ENCODE results near the gene POU3F1. TPM values are rescaled to one million over a fixed set of nuclear protein-coding genes. Genes with fewer than 3 reads are reported as not detected.

Gene POU3F1
- total and polyA plus RNA-seq, 10 of the 15 experiments (the other 5 are each of a cell fraction or from before 2014, with no cell fraction given) = 0.04 to 0.53 (median 0.10) TPM; not detected in 3

GRCh38 chr1:38046884-38047602 is 450 bp upstream of the POU3F1 start (continued):
- TF ChIP-seq ZBTB4 (CRISPR knock-in tag; IDR thresholded peaks at IDR 0.05) (no peak), GATAD2B (conservative IDR thresholded peaks at IDR 0.05; ENCODE audit: low read depth) (peak; percentile 51; the same call in 1 of the 2 replicates), LARP7 (IDR thresholded peaks at IDR 0.05) (peak; percentile 73; the same call in 1 of the 2 replicates), BACH1 (IDR thresholded peaks at IDR 0.05; ENCODE audit: borderline replicate concordance) (0 out of 2 replicates have a peak, but pooled peaks have one; percentile 16), MAX (IDR thresholded peaks at IDR 0.05; ENCODE audit: low read depth, low read length) (peak; percentile 50; the same call in 1 of the 2 replicates), BHLHE40 (IDR thresholded peaks at IDR 0.05; ENCODE audit: borderline replicate concordance in 1 of 2, low read depth in 2 of 2, low read length in 1 of 2) (peak; percentile 33 to 69; a peak in 2 of 4 replicates), SIN3A (IDR thresholded peaks at IDR 0.05; ENCODE audit: low read depth, low read length) (no peak), ESRRA (IDR thresholded peaks at IDR 0.05; ENCODE audit: low read length) (no peak), NKRF (conservative IDR thresholded peaks at IDR 0.05) (peak; percentile 57), CHD2 (IDR thresholded peaks at IDR 0.05; ENCODE audit: borderline replicate concordance, low read depth, low read length) (0 out of 2 replicates have a peak, but pooled peaks have one; percentile 41), RAD51 (IDR thresholded peaks at IDR 0.05) (no peak), PKNOX1 (IDR thresholded peaks at IDR 0.05) (peak; percentile 91), NFYB (IDR thresholded peaks at IDR 0.05; ENCODE audit: insufficient read depth, low read depth, low read length) (peak; percentile 80; the same call in 1 of the 2 replicates), BCL11A (IDR thresholded peaks at IDR 0.05; ENCODE audit: low read depth, low read length) (no peak), NFXL1 (IDR thresholded peaks at IDR 0.05; ENCODE audit: borderline replicate concordance) (no peak), SP1 (IDR thresholded peaks at IDR 0.05; ENCODE audit: low read depth, low read length) (peak; percentile 35), NR2F1 (conservative IDR thresholded peaks at IDR 0.05) (0 out of 2 replicates have a peak, but pooled peaks have one; percentile 32), ZNF274 (IDR thresholded peaks at IDR 0.05; ENCODE audit: insufficient read depth, insufficient read length) (no peak), STAT1 (conservative IDR thresholded peaks at IDR 0.05) (no peak)
- TF ChIP-seq, protein P1, sequence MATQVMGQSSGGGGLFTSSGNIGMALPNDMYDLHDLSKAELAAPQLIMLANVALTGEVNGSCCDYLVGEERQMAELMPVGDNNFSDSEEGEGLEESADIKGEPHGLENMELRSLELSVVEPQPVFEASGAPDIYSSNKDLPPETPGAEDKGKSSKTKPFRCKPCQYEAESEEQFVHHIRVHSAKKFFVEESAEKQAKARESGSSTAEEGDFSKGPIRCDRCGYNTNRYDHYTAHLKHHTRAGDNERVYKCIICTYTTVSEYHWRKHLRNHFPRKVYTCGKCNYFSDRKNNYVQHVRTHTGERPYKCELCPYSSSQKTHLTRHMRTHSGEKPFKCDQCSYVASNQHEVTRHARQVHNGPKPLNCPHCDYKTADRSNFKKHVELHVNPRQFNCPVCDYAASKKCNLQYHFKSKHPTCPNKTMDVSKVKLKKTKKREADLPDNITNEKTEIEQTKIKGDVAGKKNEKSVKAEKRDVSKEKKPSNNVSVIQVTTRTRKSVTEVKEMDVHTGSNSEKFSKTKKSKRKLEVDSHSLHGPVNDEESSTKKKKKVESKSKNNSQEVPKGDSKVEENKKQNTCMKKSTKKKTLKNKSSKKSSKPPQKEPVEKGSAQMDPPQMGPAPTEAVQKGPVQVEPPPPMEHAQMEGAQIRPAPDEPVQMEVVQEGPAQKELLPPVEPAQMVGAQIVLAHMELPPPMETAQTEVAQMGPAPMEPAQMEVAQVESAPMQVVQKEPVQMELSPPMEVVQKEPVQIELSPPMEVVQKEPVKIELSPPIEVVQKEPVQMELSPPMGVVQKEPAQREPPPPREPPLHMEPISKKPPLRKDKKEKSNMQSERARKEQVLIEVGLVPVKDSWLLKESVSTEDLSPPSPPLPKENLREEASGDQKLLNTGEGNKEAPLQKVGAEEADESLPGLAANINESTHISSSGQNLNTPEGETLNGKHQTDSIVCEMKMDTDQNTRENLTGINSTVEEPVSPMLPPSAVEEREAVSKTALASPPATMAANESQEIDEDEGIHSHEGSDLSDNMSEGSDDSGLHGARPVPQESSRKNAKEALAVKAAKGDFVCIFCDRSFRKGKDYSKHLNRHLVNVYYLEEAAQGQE (IDR thresholded peaks at IDR 0.05; ENCODE audit: low read depth, low read length) = no peak

Data from GM12878 (cell line).